ENCODE results near the gene KIF12.
"Not testable (repeated sequence)": the region's sequence is repeated elsewhere in the genome, so short reads cannot be mapped to it uniquely, and the experiment has no call there.

The KIF12 gene

DNA sequence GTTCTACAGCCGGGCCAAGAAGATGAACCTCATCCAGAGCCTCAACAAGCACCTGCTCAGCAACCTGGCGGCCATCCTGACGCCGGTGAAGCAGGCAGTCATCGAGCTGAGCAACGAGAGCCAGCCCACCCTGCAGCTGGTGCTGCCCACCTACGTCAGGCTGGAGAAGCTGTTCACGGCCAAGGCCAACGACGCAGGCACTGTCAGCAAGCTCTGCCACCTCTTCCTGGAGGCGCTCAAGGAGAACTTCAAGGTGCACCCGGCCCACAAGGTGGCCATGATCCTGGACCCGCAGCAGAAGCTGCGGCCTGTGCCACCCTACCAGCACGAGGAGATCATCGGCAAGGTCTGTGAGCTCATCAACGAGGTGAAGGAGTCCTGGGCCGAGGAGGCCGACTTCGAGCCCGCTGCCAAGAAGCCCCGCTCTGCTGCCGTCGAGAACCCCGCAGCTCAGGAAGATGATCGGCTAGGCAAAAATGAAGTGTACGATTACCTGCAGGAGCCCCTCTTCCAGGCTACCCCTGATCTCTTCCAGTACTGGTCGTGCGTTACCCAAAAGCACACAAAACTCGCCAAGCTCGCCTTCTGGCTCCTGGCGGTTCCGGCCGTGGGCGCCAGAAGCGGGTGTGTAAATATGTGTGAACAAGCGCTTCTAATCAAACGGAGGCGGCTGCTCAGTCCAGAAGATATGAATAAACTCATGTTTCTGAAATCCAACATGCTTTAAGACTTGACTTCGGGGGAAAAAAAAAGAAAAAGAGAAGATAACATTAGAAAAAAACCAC is 49.5 kb downstream of the KIF12 start:
- Mint-ChIP-seq H3K4me1 (no peaks in the 10 kb centered on the region), H3K36me3 (no peaks in the 10 kb centered on the region)

GRCh38 chr9:114048533-114049415 is 50.3 kb downstream of the KIF12 start:
- DNase-seq (ENCODE audit: low spot score in 2 of 2): no peak
- no peaks in the 10 kb centered on the region for H3K9me3 Mint-ChIP-seq
- H3K27ac Mint-ChIP-seq: no peak overlapping the region
- no peak overlapping the region for H3K4me3 Mint-ChIP-seq
- no peaks in the 10 kb centered on the region for H3K36me3 Mint-ChIP-seq
- ATAC-seq (ENCODE audit: low read depth): no peak
- no peaks in the 10 kb centered on the region for H3K4me1 Mint-ChIP-seq
- no peaks in the 10 kb centered on the region for H3K27me3 Mint-ChIP-seq

More for the DNA sequence above, 49.5 kb downstream of the KIF12 start:
- Mint-ChIP-seq H3K27ac (no peak overlapping the region), H3K4me3 (no peak overlapping the region), H3K27me3 (no peaks in the 10 kb centered on the region), H3K9me3 (no peaks in the 10 kb centered on the region)
- DNase-seq (ENCODE audit: low spot score in 2 of 2) (no peak), ATAC-seq (ENCODE audit: low read depth) (no peak)

DNA sequence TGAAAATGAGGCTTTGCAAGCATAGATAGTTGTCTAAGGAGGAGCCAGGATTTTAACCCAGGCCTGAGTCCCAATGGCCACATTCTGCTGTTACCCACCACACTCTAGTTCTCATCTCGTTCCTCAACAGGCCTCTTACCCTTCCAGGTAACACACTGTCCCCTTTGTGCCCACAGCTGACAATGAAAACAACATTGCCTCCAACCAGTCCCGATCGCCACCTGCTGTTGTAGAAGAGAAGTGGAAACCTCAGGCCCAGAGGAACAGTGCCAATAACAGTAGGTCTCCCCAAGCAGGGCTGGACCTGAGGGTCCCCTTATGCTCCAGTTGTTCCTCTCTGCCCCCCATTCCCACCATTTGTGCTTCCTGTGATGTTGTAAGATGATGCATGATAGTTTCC is 51.4 kb downstream of the KIF12 start:
- ATAC-seq (ENCODE audit: low read depth) (no peak), DNase-seq (ENCODE audit: low spot score in 2 of 2) (no peak)
- Mint-ChIP-seq H3K36me3 (no peaks in the 10 kb centered on the region), H3K4me3 (no peak overlapping the region), H3K27me3 (no peaks in the 10 kb centered on the region), H3K9me3 (no peaks in the 10 kb centered on the region), H3K27ac (no peak overlapping the region), H3K4me1 (no peaks in the 10 kb centered on the region)

DNA sequence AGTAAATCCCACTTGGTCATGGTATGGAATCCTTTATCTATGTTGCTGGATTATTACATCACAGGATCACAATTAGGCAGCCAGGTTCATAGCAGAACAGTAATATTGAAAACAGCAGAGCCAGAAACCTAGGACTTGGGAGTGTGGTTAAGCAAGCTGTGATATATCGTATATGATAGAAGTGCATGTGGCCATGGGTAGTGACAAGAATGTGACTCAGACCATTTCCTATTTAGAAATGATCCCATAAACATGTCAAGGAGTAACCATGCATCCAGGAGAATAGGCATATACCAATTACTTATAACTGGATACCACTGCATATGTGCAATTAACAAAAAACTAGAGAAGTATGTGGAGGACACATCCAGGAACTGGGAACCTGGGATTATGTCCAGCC is 52.2 kb downstream of the KIF12 start:
- ATAC-seq (ENCODE audit: low read depth): no peak
- Mint-ChIP-seq H3K27me3 (no peaks in the 10 kb centered on the region), H3K27ac (no peak overlapping the region), H3K9me3 (no peaks in the 10 kb centered on the region), H3K4me1 (no peaks in the 10 kb centered on the region), H3K4me3 (no peak overlapping the region), H3K36me3 (no peaks in the 10 kb centered on the region)
- DNase-seq (ENCODE audit: low spot score in 2 of 2): no peak

- H3K36me3 Mint-ChIP-seq: no peaks in the 10 kb centered on the region
- no peak overlapping the region for H3K4me3 Mint-ChIP-seq
- H3K9me3 Mint-ChIP-seq: no peaks in the 10 kb centered on the region
- H3K27me3 Mint-ChIP-seq: no peaks in the 10 kb centered on the region
- H3K27ac Mint-ChIP-seq: no peak overlapping the region
- H3K4me1 Mint-ChIP-seq: no peaks in the 10 kb centered on the region
- ATAC-seq (ENCODE audit: low read depth): no peak
- no peak for DNase-seq (ENCODE audit: low spot score in 2 of 2)
Observed at GRCh38 chr9:114046237-114046755, 52.8 kb downstream of the KIF12 start.

DNA sequence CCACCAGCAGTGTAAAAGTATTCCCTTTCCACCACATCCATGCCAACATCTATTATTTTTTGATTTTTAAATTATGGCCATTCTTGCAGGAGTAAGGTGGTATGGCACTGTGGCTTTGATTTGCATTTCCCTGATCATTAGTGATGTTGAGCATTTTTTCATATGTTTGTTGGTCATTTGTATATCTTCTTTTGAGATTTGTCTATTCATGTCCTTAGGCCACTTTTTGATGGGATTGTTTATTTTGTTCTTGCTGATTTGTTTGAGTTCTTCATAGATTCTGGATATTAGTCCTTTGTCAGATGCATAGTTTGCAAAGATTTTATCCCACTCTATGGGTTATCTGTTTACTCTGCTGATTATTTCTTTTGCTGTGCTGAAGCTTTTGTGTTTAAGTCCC is 55.4 kb downstream of the KIF12 start:
- not testable (repeated sequence) for H3K27me3 Mint-ChIP-seq; H3K9me3 Mint-ChIP-seq; H3K4me1 Mint-ChIP-seq; H3K27ac Mint-ChIP-seq; H3K36me3 Mint-ChIP-seq; H3K4me3 Mint-ChIP-seq; DNase-seq (ENCODE audit: low spot score in 2 of 2); ATAC-seq (ENCODE audit: low read depth)
